GM19351 (cell line): ENCODE results near the gene PRDM16.

Source experiments
- ATAC-seq: cut with Tn5 transposase; IDR thresholded peaks from one replicate; pipeline ENCODE4 v1.9.1; 2021; ENCODE audit warnings: mild to moderate bottlenecking, moderate library complexity; ENCODE audit not compliant: unreplicated experiment

PRDM16 gene

GRCh38 chr1:3067671-3068563 lies 1.1 kb upstream of the PRDM16 start:
- ATAC-seq: no peak

- no peak for ATAC-seq
Measured at GRCh38 chr1:3069491-3070308, 697 bp downstream of the PRDM16 start.

DNA sequence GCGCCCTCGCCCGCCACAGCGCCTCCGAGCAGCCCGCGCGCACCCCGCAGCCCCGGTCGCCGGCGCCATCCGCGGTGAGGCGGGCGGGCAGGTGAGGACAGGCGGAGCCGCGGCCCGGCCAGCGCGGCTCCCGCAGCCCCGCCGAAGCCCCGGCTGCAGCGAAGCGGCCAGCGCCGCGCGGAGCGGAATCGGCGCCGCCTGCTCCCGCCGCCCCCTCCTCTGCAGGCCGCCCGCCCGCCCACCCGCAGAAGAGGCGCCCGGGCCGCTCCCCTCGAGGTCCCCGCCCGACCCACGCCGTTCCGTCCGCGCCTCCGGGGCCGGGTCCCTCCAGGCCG lies 1.3 kb downstream of the PRDM16 start:
- no peak for ATAC-seq

DNA sequence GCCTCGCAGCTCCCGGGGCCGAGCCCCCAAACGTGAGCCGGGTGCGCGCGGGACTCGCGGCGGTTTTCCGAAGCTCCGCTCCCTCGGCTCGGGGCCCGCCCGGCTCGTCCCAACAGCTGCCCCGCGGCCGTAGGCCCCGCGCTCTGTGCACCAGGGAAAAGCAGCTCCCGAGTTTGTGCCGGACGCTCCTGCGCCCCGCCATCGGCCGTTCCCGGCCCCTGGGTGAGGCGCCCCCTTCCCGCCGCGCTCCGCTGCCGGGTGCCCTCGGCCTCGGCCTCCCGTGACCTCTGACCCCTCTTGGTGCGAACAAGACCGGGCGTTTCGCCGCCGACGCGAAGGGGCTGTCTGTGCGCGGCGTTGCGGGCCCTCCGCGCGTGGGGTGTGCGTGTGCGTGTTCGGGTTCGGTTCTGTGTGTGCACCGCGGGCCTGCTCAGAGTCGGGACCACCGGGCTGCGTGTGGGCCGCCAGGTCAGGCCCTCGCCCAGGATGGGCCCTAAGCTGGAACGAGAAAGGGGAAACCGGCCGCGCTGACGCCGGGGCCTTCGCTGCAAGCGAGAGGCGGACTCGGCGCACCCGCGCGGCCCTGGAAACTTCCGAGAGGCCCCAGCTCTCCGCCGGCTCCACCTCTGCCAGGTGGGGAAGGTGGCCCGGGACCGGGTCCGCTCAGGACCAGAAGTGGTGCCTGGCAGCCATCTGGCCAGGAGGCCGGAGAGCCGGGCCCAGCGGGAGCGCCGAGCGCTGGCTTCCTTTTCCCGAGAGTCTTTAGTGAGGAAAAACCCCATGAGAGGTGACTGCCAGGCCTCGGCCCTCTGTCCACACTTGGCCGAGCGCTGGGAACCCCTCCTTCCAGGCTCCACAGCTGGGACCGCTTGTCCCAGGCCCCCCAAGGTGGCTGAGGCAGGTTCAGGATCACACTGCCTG lies 1.9 kb downstream of the PRDM16 start:
- ATAC-seq: no peak

DNA sequence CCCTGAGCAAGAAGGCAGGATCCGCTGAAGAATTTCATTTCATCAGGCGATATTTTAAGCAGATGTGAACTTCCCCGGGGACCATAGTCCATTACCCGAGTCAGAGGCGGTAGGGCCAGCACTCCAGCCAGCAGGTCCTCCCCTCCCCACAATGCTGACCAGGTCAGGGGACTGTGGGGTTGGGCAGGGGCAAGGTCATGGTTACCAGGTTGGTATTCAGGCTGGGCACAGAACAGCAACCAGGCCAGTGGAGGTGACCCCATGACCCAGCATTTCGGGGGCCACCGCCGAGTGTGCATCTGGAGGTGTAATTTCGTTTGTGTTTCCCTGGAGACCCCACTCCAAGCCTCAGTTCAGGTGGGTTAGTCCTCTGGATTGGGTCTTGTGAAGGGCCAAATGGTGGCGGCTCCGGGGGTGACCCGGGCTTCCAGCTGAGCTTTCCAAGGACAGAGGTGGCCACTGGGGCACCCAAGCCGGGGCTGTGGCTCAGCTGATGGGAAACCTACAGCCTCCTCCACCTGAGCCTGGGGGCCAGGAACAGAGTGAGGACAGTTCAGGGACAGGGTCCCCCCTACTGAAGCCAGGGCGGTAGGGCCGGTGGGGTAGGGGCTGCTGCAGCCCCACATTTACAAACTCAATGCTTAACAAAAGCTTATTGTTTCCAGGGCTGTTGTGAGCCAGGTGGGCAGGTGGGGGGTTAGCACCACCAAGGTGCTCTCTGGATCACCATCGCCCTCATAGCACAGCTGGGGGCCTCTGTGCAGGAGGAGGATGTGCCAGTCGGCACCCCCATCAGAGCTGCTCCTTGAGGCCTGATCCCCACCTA lies 2.8 kb downstream of the PRDM16 start:
- ATAC-seq: no peak

DNA sequence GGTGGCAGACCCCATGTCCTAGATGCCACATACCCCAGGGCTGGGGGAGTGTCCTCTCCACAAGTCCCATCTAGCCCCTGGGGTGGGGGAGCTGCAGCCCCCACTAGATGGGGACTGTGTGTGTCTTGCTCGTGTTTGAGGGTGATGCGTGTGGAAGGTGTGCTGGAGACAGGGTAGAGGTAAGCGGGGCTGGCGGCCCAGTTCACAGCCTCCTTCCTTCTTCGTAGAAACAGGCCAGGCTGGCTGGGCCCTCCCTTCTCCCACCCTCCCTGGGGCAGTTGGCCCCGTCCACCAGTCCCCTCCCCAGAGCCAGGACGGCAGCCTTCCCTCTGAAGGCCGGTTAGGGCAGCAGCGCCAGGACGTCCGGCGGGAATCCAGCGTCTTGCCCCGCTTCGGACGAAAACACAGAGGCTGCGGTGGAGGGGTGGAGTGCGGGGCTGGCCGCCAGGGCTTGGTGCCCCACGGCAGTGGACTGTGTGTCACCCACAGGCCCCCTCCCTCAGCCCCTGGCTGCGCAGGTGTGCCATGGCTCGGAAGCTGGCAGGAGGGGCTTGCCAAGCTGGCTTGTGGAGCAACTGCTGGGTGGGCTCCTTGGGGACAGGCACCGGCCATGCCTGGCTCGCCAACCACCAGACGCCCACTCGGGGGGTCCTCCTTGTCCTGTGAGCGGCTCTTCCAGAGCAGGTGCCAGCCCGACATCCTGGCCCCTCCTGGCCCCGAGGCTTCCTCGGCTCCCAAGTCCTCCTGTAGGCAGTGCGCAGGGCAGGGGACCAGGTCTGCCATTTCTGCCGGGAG lies 3.6 kb downstream of the PRDM16 start:
- no peak for ATAC-seq

- no peak for ATAC-seq
Measured at GRCh38 chr1:3073186-3073488, 4.1 kb downstream of the PRDM16 start.

DNA sequence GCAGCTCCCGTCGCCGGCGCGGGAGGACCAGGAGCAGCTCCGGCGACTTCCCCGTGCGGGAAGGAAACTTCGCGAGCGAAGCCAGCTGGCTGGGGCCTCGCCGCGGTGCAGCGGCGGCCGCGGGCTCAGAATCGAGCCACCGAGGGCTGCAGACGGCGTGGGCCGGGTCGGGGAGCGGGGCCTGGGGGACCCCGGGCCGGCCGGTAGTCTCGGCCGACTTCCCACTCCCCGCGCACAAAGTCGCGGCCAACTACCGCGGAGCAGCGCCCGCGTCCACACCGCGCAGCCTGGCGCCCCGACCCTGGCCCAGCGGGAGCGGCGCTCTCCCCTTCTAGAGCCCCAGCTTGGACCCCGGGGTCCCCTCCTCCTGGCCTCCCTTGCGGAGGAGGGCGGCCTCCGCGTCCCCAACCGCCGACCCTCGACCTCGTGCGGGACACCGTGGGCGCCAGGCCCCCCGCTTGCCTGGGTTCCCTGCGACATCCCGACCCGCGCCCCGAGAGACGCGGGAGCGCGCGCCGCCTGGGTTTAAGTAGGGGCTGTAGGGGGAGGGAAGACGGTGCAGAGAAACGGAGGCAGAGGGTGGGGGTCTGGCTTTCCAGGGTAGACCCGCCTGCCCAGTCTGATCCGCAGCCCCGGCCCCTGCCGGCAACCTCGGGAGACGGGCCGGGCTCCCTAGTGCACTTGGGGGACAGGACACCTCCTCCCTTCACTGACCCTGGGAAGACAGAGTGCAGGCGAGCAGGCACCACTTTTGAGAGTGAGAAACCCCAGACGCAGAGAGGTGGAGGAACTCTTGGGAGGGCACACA lies 4.7 kb downstream of the PRDM16 start:
- ATAC-seq: no peak

DNA sequence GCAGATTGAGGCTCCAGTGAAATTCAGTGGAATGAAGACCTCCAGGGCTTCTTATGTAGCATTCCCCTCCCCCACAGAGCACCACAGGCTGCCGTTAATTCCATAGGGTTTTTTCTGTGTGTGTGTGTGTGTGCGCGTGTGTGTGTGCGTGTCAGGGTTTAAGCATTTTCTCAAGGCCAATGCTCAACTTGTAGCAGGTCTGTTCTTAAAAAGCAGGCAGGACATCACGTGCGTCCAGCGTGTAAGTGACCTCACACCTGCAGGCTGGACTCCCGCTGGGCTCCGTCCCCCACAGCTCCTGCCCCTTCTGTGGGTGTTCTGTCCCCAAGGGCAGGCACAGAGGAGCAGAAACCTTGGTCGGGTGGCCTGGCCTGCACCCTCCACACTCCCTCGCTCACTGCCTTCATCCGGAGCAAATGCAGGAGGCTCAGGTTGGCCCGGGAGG lies 5.3 kb downstream of the PRDM16 start:
- ATAC-seq: no peak

GRCh38 chr1:3074800-3075199 lies 5.8 kb downstream of the PRDM16 start:
- ATAC-seq: no peak

DNA sequence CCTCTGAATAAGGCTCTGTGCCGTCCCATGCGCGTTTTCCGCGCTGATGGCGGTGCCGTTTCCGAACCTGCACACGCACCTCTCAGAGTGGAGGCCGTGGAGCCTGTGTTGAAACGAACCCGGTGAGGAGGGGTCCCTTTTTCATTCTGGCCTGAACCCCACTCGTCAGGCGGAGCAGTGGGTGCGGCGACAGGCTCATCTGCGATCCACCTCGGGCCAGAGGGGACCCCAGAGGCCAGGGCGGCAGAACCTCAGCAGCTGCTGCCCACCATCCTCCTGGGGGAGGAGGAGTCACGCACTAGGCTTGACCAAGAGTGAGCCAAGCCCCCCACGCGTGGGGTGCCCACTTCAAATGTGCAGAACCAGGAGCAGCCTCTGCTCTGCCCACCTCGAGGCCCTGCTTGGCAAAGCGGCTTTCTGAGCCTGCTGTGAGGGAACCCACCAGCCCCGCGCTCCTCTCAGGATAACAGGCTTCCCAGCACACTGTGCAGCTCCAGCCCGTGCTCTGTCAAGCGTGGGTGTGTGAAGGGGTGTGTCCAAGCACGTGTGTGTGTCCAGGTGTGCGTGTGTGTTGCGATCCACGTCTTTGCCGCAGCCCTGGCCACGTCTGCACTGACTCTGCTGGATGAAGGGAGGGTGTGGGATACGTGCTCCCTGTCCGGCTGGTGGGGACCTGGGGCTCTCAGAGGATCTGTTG lies 6.8 kb downstream of the PRDM16 start:
- ATAC-seq: no peak

- no peak for ATAC-seq
Measured at GRCh38 chr1:3076363-3076740, 7.3 kb downstream of the PRDM16 start.

- ATAC-seq: no peak
Measured at GRCh38 chr1:3077081-3077480, 8.1 kb downstream of the PRDM16 start.

GRCh38 chr1:3077561-3077960 lies 8.6 kb downstream of the PRDM16 start:
- ATAC-seq: no peak

DNA sequence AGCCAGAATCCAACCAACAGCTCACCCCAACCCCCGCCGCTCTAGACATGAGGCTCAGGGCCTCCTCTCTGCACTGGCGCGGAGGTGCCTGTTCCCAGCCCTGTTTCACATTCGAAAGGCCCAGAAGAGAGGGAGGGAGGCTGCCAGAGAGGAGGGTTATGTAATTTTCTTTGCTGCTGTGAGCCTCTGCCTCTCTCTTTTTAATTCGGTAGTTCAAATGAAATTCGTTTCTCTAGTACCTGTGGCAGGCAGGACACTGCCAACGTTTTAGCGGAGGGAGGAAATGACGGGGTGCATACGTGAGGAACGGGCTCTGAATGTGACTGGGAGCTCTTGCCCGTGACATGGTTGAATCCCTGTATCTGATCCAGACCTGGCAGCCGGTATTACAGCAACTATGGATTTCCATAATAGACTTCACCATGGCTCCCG lies 9.4 kb downstream of the PRDM16 start:
- ATAC-seq: no peak

DNA sequence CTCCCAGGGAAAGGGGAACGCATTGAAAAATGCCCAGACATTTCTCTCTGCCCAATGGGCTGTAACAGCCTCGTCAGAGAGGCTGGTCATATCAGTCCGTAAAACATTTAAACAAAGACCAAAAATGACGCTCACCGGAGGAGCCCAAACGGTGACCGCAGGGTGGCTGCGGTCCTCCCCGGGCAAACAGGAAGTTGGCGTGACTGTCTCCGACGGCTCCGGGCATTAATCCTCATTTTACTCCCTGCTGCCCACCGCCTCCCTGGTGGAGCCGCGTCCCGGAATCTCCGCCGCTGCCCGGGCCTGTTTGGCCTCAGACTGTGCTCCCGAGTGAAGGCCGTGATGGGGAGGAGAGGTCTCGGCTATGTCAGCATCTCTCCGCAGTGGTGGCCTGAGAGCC lies 9.9 kb downstream of the PRDM16 start:
- no peak for ATAC-seq

- no peak for ATAC-seq
Measured at GRCh38 chr1:3079381-3080052, 10.5 kb downstream of the PRDM16 start.
